HEK293 (cell line): Measurements from ENCODE around the gene LARGE1.
A peak's percentile ranks its signal among the peaks of the same experiment; 100 is the strongest.

Source experiments
- CTCF ChIA-PET: fragments of 350-600 bp; formaldehyde crosslinking; extraction: SDS; loops from one replicate; lab custom pipeline; 2021; ENCODE audit warnings: antibody characterized with exemption; lab: Yijun Ruan, JAX
- POLR2A ChIA-PET: fragments of 300-600 bp; formaldehyde crosslinking; extraction: SDS; loops from one replicate; lab custom pipeline; 2020; ENCODE audit warnings: antibody characterized with exemption, inconsistent platforms; lab: Yijun Ruan, JAX
- H3K27ac ChIP-seq: fragments of 200-500 bp; sonication (Bioruptor generic); 2 replicates; pipeline ENCODE4 v1.5.1; 2014; ENCODE audit warnings: low read depth, low read length, control low read depth, inconsistent platforms; ENCODE audit errors: extremely low read depth
- H3K36me3 ChIP-seq, 2 experiments: fragments of 200-500 bp in 1 of 2; sonication (Bioruptor generic) in 1 of 2; 1 replicate in 1 of 2; 2 replicates in 1 of 2; pipeline ENCODE4 v1.5.1; 2014 to 2017; ENCODE audit warnings: inconsistent platforms in 2 of 2, low read length in 2 of 2; ENCODE audit not compliant: control insufficient read depth in 2 of 2, insufficient read depth in 1 of 2
- H3K4me1 ChIP-seq: fragments of 200-500 bp; sonication (Bioruptor generic); 2 replicates; pipeline ENCODE4 v1.5.1; 2014; ENCODE audit warnings: mild to moderate bottlenecking, low read length, inconsistent platforms; ENCODE audit not compliant: control insufficient read depth, insufficient read depth
- H3K4me3 ChIP-seq: 2 replicates; pipeline ENCODE4 v1.5.1; 2011; ENCODE audit warnings: low read depth, mild to moderate bottlenecking, control low read depth, low read length, moderate library complexity
- H3K9me3 ChIP-seq: fragments of 200-500 bp; sonication (Bioruptor generic); 2 replicates; pipeline ENCODE4 v1.5.1; 2014; ENCODE audit warnings: low read depth, low read length, inconsistent platforms; ENCODE audit not compliant: control insufficient read depth, insufficient read depth
- EGR2 ChIP-seq: fragments of 450-650 bp; formaldehyde crosslinking; IDR thresholded peaks from 2 replicates; pipeline ENCODE4 v1.5.1; 2016; ENCODE audit warnings: low read depth, missing biosample characterization, missing genetic modification characterization
- IKZF3 ChIP-seq: fragments of 450-650 bp; IDR thresholded peaks from 2 replicates; pipeline ENCODE4 v1.5.0; 2018; ENCODE audit warnings: missing biosample characterization, mild to moderate bottlenecking, missing genetic modification characterization, moderate library complexity
- PRDM4 ChIP-seq: fragments of 450-650 bp; formaldehyde crosslinking; IDR thresholded peaks from 2 replicates; pipeline ENCODE4 v1.5.1; 2017; ENCODE audit warnings: missing biosample characterization, missing genetic modification characterization
- RBAK ChIP-seq: fragments of 450-650 bp; formaldehyde crosslinking; IDR thresholded peaks from 2 replicates; pipeline ENCODE4 v1.5.1; 2016; ENCODE audit warnings: missing biosample characterization, missing genetic modification characterization
- SCRT2 ChIP-seq: fragments of 450-650 bp; formaldehyde crosslinking; IDR thresholded peaks from 2 replicates; pipeline ENCODE4 v1.5.1; 2016; ENCODE audit warnings: missing biosample characterization, missing genetic modification characterization
- SETDB1 ChIP-seq: IDR thresholded peaks from one replicate; pipeline ENCODE4 v1.6.1; 2017; ENCODE audit warnings: mild to moderate bottlenecking, low read length, moderate library complexity, mixed read lengths; ENCODE audit not compliant: insufficient read length
- YY2 ChIP-seq: fragments of 450-650 bp; formaldehyde crosslinking; IDR thresholded peaks from 2 replicates; pipeline ENCODE4 v1.5.1; 2016; ENCODE audit warnings: missing biosample characterization, missing genetic modification characterization
- ZBTB17 ChIP-seq: fragments of 450-650 bp; formaldehyde crosslinking; IDR thresholded peaks from 2 replicates; pipeline ENCODE4 v1.5.1; 2016; ENCODE audit warnings: missing biosample characterization, missing genetic modification characterization
- ZFP37 ChIP-seq: fragments of 450-650 bp; formaldehyde crosslinking; IDR thresholded peaks from 2 replicates; pipeline ENCODE4 v1.5.1; 2016; ENCODE audit warnings: missing biosample characterization, missing genetic modification characterization
- ZNF157 ChIP-seq: fragments of 450-650 bp; formaldehyde crosslinking; IDR thresholded peaks from 2 replicates; pipeline ENCODE4 v1.5.1; 2016; ENCODE audit warnings: missing biosample characterization, missing genetic modification characterization
- ZNF169 ChIP-seq: fragments of 450-650 bp; formaldehyde crosslinking; IDR thresholded peaks from 2 replicates; pipeline ENCODE4 v1.5.1; 2016; ENCODE audit warnings: missing biosample characterization, missing genetic modification characterization
- ZNF18 ChIP-seq: fragments of 450-650 bp; formaldehyde crosslinking; IDR thresholded peaks from 2 replicates; pipeline ENCODE4 v1.5.1; 2016; ENCODE audit warnings: missing biosample characterization, missing genetic modification characterization
- ZNF184 ChIP-seq: fragments of 450-650 bp; IDR thresholded peaks from 2 replicates; pipeline ENCODE4 v1.5.1; 2018; ENCODE audit warnings: missing biosample characterization, mild to moderate bottlenecking, missing genetic modification characterization
- ZNF202 ChIP-seq: fragments of 450-650 bp; formaldehyde crosslinking; IDR thresholded peaks from 2 replicates; pipeline ENCODE4 v1.5.1; 2016; ENCODE audit warnings: missing biosample characterization, missing genetic modification characterization, borderline replicate concordance
- ZNF211 ChIP-seq: fragments of 450-650 bp; formaldehyde crosslinking; IDR thresholded peaks from 2 replicates; pipeline ENCODE4 v1.5.1; 2016; ENCODE audit warnings: low read depth, missing biosample characterization, missing genetic modification characterization
- ZNF366 ChIP-seq: fragments of 450-650 bp; formaldehyde crosslinking; conservative IDR thresholded peaks from 2 replicates; pipeline ENCODE4 v1.5.1; 2016; ENCODE audit warnings: missing biosample characterization, missing genetic modification characterization
- ZNF600 ChIP-seq: fragments of 450-650 bp; formaldehyde crosslinking; IDR thresholded peaks from 2 replicates; pipeline ENCODE4 v1.5.1; 2016; ENCODE audit warnings: missing biosample characterization, missing genetic modification characterization
- ZNF624 ChIP-seq: fragments of 450-650 bp; formaldehyde crosslinking; IDR thresholded peaks from 2 replicates; pipeline ENCODE4 v1.5.1; 2017; ENCODE audit warnings: missing biosample characterization, missing genetic modification characterization
- ZNF639 ChIP-seq: fragments of 450-650 bp; formaldehyde crosslinking; IDR thresholded peaks from 2 replicates; pipeline ENCODE4 v1.5.1; 2016; ENCODE audit warnings: missing biosample characterization, missing genetic modification characterization
- ZNF768 ChIP-seq: fragments of 450-650 bp; formaldehyde crosslinking; IDR thresholded peaks from 2 replicates; pipeline ENCODE4 v1.5.1; 2018; ENCODE audit warnings: missing biosample characterization, mild to moderate bottlenecking, missing genetic modification characterization
- ZSCAN4 ChIP-seq: fragments of 450-650 bp; formaldehyde crosslinking; IDR thresholded peaks from 2 replicates; pipeline ENCODE4 v1.5.1; 2017; ENCODE audit warnings: missing biosample characterization, missing genetic modification characterization
- TF ChIP-seq, protein P1 (sequence below): fragments of 450-650 bp; formaldehyde crosslinking; IDR thresholded peaks from 2 replicates; pipeline ENCODE4 v1.5.1; 2016; ENCODE audit warnings: missing biosample characterization, missing genetic modification characterization, low read depth
- TF ChIP-seq, protein P2 (sequence below): fragments of 450-650 bp; formaldehyde crosslinking; IDR thresholded peaks from 2 replicates; pipeline ENCODE4 v1.5.1; 2016; ENCODE audit warnings: missing biosample characterization, missing genetic modification characterization

Gene LARGE1

GRCh38 chr22:33957086-33957485 lies 36.8 kb upstream of the LARGE1 start (continued):
- TF ChIP-seq ZNF600 (tag by site-specific recombination) (no peak), ZNF639 (tag by site-specific recombination) (no peak), ZNF18 (tag by site-specific recombination) (no peak), SETDB1 (no peak), IKZF3 (tag by site-specific recombination) (no peak), ZNF169 (no peak), ZNF184 (tag by site-specific recombination) (no peak), ZNF211 (tag by site-specific recombination) (no peak)

DNA sequence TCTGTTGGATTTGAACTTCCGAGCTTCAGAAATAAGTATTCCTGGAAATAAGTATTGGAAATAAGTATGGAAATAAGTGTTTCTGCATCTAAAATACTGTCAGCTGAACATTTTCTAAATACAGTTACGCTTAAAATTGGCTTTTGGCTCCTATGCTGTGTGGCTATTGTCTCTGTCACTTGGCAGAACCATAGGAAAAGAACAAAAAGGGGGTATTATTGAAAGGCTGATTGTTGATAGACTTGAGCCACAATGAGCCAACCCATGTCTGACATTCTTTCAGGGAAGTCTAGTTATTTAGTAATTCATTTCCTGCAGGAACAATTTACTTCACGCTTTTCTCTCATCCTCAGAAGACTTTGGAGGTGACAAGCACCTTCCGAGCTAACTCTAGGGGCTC lies 32.5 kb upstream of the LARGE1 start:
- Histone ChIP-seq H3K36me3 (no peaks in the 10 kb centered on the region), H3K4me3 (no peak overlapping the region), H3K9me3 (no peaks in the 10 kb centered on the region), H3K27ac (no peak overlapping the region), H3K4me1 (no peaks in the 10 kb centered on the region)
- TF ChIP-seq ZBTB17 (tag by site-specific recombination) (no peak), EGR2 (tag by site-specific recombination) (no peak), ZFP37 (tag by site-specific recombination) (no peak), ZNF202 (tag by site-specific recombination) (no peak), ZNF157 (tag by site-specific recombination) (no peak), SCRT2 (tag by site-specific recombination) (no peak), YY2 (tag by site-specific recombination) (no peak), ZNF366 (tag by site-specific recombination) (no peak), RBAK (tag by site-specific recombination) (no peak), ZNF624 (tag by site-specific recombination) (no peak), ZNF768 (tag by site-specific recombination) (no peak)
- CTCF ChIA-PET, result interaction anchor here (0.6 to 1.1 kb wide), 2 partner anchors 29 to 391 kb away, joined by 3 to 5 read pairs; no protein-coding TSS in a partner anchor
- POLR2A ChIA-PET, result no interaction called here

DNA sequence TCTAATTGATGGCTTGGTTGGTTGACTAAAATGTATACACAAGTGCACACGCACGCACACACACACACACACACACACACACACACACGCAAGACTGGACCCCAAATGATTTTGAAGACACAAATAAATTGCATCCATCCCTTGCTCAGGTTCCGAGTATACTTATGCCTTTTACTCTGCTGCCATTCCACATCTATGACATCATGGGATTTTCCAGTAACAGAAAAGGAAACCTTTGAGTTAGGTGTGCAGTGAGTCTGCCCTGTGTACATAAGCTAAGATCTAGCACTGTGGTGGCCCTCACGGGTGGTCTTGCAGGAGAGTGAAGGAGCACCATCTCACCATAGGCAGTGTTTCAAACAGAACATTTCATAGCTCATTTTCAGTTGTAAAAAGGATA lies 20.5 kb upstream of the LARGE1 start:
- POLR2A ChIA-PET, result no interaction called here
- Histone ChIP-seq H3K4me3 (no peak overlapping the region), H3K9me3 (no peaks in the 10 kb centered on the region), H3K36me3 (no peaks in the 10 kb centered on the region), H3K4me1 (no peaks in the 10 kb centered on the region), H3K27ac (no peak overlapping the region)
- no peak for TF ChIP-seq ZNF639 (tag by site-specific recombination)
- TF ChIP-seq ZNF600 (tag by site-specific recombination), result no peak
- TF ChIP-seq ZSCAN4, result 0 out of 2 replicates have a peak, but pooled peaks have one; percentile 11
- TF ChIP-seq, protein P1, sequence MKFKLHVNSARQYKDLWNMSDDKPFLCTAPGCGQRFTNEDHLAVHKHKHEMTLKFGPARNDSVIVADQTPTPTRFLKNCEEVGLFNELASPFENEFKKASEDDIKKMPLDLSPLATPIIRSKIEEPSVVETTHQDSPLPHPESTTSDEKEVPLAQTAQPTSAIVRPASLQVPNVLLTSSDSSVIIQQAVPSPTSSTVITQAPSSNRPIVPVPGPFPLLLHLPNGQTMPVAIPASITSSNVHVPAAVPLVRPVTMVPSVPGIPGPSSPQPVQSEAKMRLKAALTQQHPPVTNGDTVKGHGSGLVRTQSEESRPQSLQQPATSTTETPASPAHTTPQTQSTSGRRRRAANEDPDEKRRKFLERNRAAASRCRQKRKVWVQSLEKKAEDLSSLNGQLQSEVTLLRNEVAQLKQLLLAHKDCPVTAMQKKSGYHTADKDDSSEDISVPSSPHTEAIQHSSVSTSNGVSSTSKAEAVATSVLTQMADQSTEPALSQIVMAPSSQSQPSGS (tag by site-specific recombination), result 0 out of 2 replicates have a peak, but pooled peaks have one; percentile 15
- TF ChIP-seq PRDM4 (tag by site-specific recombination), result no peak
- TF ChIP-seq, protein P2, sequence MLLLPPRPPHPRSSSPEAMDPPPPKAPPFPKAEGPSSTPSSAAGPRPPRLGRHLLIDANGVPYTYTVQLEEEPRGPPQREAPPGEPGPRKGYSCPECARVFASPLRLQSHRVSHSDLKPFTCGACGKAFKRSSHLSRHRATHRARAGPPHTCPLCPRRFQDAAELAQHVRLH (tag by site-specific recombination), result no peak
- CTCF ChIA-PET, result interaction anchor here (0.6 to 4.2 kb wide), 4 partner anchors 17 to 171 kb away, joined by 4 to 21 read pairs (median 7); no protein-coding TSS in a partner anchor
